ENCODE results near the gene IL13. TPM values are rescaled to one million over a fixed set of nuclear protein-coding genes. Genes with fewer than 3 reads are reported as not detected.

Gene IL13
- total and polyA plus RNA-seq, 2 donors (not counting 3 experiments of a cell fraction or from before 2014, with no cell fraction given), result 0.06 TPM; not detected in 1

GRCh38 chr5:132661231-132662003, 3.4 kb downstream of the IL13 start:
- no peaks in the 10 kb centered on the region for H3K9me3 ChIP-seq (replicated peaks; ENCODE audit: control insufficient read depth, insufficient read depth, low read length)
- no peak overlapping the region for H3K4me2 ChIP-seq (ENCODE audit: insufficient read depth, low read length)
- TF ChIP-seq GATA2 (IDR thresholded peaks at IDR 0.05; ENCODE audit: insufficient read depth, insufficient read length, low read depth, low read length) (no peak), CTCF (IDR thresholded peaks at IDR 0.05; ENCODE audit: extremely low read depth in 1 of 2, insufficient read depth in 1 of 2, low read depth in 1 of 2, low read length in 2 of 2) (no peak), FOS (IDR thresholded peaks at IDR 0.05; ENCODE audit: borderline replicate concordance, insufficient read depth, low read length) (no peak), JUN (IDR thresholded peaks at IDR 0.05; ENCODE audit: borderline replicate concordance, insufficient read depth, insufficient read length, low read depth) (no peak)
- FAIRE-seq (no peak), DNase-seq (ENCODE audit: low read depth, low spot score) (no peak)
- H3K9me1 ChIP-seq (replicated peaks; ENCODE audit: control insufficient read depth, extremely low read depth, insufficient read depth, low read length), result no peaks in the 10 kb centered on the region
- no peak overlapping the region for H3K9ac ChIP-seq (replicated peaks; ENCODE audit: extremely low read depth, insufficient read depth, low read length)
- BruUV-seq (replicated peaks), result no TSS peak
- no peak overlapping the region for H3K27ac ChIP-seq (ENCODE audit: insufficient read depth, low read depth, low read length)
- ChIA-PET POLR2A (no interaction called here), CTCF (interaction anchor here (1.5 kb wide), 1 partner anchor 159 kb away, joined by 8 read pairs; no protein-coding TSS in a partner anchor)
- no peaks in the 10 kb centered on the region for H3K79me2 ChIP-seq (ENCODE audit: control insufficient read depth, insufficient read depth, low read length)
- dilution Hi-C loops (cut with MboI; ENCODE audit: extremely low pct_ligation_motif_present, low sequenced_read_pairs) (no loop called here), intact Hi-C loops (cut with micrococcal nuclease) (no loop called here)
- no peak overlapping the region for H3K4me3 ChIP-seq (replicated peaks in 1 of 3; ENCODE audit: insufficient read depth in 1 of 3, low read depth in 1 of 3, low read length in 3 of 3)
- H3K4me1 ChIP-seq (ENCODE audit: control insufficient read depth, extremely low read depth, insufficient read depth, low read length), result peaks cover under 1% of the 10 kb centered on the region
- H3K27me3 ChIP-seq (ENCODE audit: control insufficient read depth in 2 of 2, insufficient read depth in 2 of 2, low read length in 2 of 2), result no peaks in the 10 kb centered on the region
- no peak overlapping the region for H2AFZ ChIP-seq (ENCODE audit: low read depth, low read length)
- no peaks in the 10 kb centered on the region for H4K20me1 ChIP-seq (replicated peaks; ENCODE audit: control insufficient read depth, extremely low read depth, insufficient read depth, low read length)
- H3K36me3 ChIP-seq (ENCODE audit: control insufficient read depth in 2 of 2, extremely low read depth in 1 of 2, insufficient read depth in 2 of 2, low read length in 2 of 2), result no peaks in the 10 kb centered on the region

- FAIRE-seq (no peak), DNase-seq (ENCODE audit: low read depth, low spot score) (no peak)
- intact Hi-C loops (cut with micrococcal nuclease) (no loop called here), dilution Hi-C loops (cut with MboI; ENCODE audit: extremely low pct_ligation_motif_present, low sequenced_read_pairs) (no loop called here)
- Histone ChIP-seq H3K4me2 (ENCODE audit: insufficient read depth, low read length) (no peak overlapping the region), H3K27me3 (ENCODE audit: control insufficient read depth in 2 of 2, insufficient read depth in 2 of 2, low read length in 2 of 2) (no peaks in the 10 kb centered on the region), H3K36me3 (ENCODE audit: control insufficient read depth in 2 of 2, extremely low read depth in 1 of 2, insufficient read depth in 2 of 2, low read length in 2 of 2) (no peaks in the 10 kb centered on the region), H3K9me1 (replicated peaks; ENCODE audit: control insufficient read depth, extremely low read depth, insufficient read depth, low read length) (no peaks in the 10 kb centered on the region), H3K4me1 (ENCODE audit: control insufficient read depth, extremely low read depth, insufficient read depth, low read length) (no peaks in the 10 kb centered on the region), H3K79me2 (ENCODE audit: control insufficient read depth, insufficient read depth, low read length) (no peaks in the 10 kb centered on the region), H3K9me3 (replicated peaks; ENCODE audit: control insufficient read depth, insufficient read depth, low read length) (no peaks in the 10 kb centered on the region), H3K27ac (ENCODE audit: insufficient read depth, low read depth, low read length) (no peak overlapping the region), H2AFZ (ENCODE audit: low read depth, low read length) (no peak overlapping the region), H3K9ac (replicated peaks; ENCODE audit: extremely low read depth, insufficient read depth, low read length) (no peak overlapping the region), H3K4me3 (replicated peaks in 1 of 3; ENCODE audit: insufficient read depth in 1 of 3, low read depth in 1 of 3, low read length in 3 of 3) (no peak overlapping the region), H4K20me1 (replicated peaks; ENCODE audit: control insufficient read depth, extremely low read depth, insufficient read depth, low read length) (no peaks in the 10 kb centered on the region)
- TF ChIP-seq MYC (IDR thresholded peaks at IDR 0.05; ENCODE audit: low read depth, low read length) (no peak), POLR2A (IDR thresholded peaks at IDR 0.05; ENCODE audit: low read depth, low read length) (no peak), EZH2 (IDR thresholded peaks at IDR 0.05; ENCODE audit: borderline replicate concordance, low read depth, low read length, severe bottlenecking) (no peak), FOS (IDR thresholded peaks at IDR 0.05; ENCODE audit: borderline replicate concordance, insufficient read depth, low read length) (no peak), POLR2AphosphoS5 (IDR thresholded peaks at IDR 0.05; ENCODE audit: insufficient read depth, low read depth, low read length) (no peak), JUN (IDR thresholded peaks at IDR 0.05; ENCODE audit: borderline replicate concordance, insufficient read depth, insufficient read length, low read depth) (no peak), CTCF (IDR thresholded peaks at IDR 0.05; ENCODE audit: extremely low read depth in 1 of 2, insufficient read depth in 1 of 2, low read depth in 1 of 2, low read length in 2 of 2) (no peak), GATA2 (IDR thresholded peaks at IDR 0.05; ENCODE audit: insufficient read depth, insufficient read length, low read depth, low read length) (no peak)
- TF ChIP-seq, protein P1, sequence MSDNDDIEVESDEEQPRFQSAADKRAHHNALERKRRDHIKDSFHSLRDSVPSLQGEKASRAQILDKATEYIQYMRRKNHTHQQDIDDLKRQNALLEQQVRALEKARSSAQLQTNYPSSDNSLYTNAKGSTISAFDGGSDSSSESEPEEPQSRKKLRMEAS (IDR thresholded peaks at IDR 0.05; ENCODE audit: insufficient read depth, insufficient read length), result no peak
- POLR2A ChIA-PET, result no interaction called here
- no TSS peak for BruUV-seq (replicated peaks)
- CTCF ChIA-PET, result interaction anchor here (1.5 kb wide), 1 partner anchor 158 kb away, joined by 8 read pairs; no protein-coding TSS in a partner anchor
These were observed 4.0 kb downstream of the IL13 start for GRCh38 chr5:132662004-132662401.
